Bronchial epithelial cell (primary cell): ENCODE results near the gene GRIA1. TPM values are rescaled to one million over a fixed set of nuclear protein-coding genes. Genes with fewer than 3 reads are reported as not detected.

ENCODE experiments used
- DNase-seq: peaks from one replicate; pipeline ENCODE4 v3.0.0-alpha.2; 2010; ENCODE audit warnings: low read depth
- FAIRE-seq: peaks from 2 replicates; lab custom pipeline; 2011; peaks lifted over from hg19 to GRCh38; lab: Jason Lieb, UNC
- H3K27me3 ChIP-seq: 2 replicates; pipeline ENCODE4 v1.5.1; 2011; ENCODE audit warnings: low read length; ENCODE audit not compliant: control insufficient read depth, insufficient read depth
- H3K36me3 ChIP-seq: 2 replicates; pipeline ENCODE4 v1.5.1; 2011; ENCODE audit warnings: low read length; ENCODE audit not compliant: control insufficient read depth, insufficient read depth
- H3K4me3 ChIP-seq: 2 replicates; pipeline ENCODE4 v1.5.1; 2011; ENCODE audit warnings: mild to moderate bottlenecking, low read depth, low read length, control low read depth
- total RNA-seq: library from RNA; depleted of rRNA; stranded (reverse); fragments of >200 nt; gene quantifications from 2 replicates; pipeline ENCODE4 v1.2.1, GENCODE V29; 2014
- TF ChIP-seq, protein P1 (sequence below): IDR thresholded peaks from 2 replicates; pipeline ENCODE4 v1.5.1; 2011; ENCODE audit warnings: mild to moderate bottlenecking, moderate library complexity, low read length, control low read depth, inconsistent platforms; ENCODE audit not compliant: insufficient read depth, severe bottlenecking

GRIA1 gene
- total RNA-seq, 1 donor from 2014 or later = not detected

DNA sequence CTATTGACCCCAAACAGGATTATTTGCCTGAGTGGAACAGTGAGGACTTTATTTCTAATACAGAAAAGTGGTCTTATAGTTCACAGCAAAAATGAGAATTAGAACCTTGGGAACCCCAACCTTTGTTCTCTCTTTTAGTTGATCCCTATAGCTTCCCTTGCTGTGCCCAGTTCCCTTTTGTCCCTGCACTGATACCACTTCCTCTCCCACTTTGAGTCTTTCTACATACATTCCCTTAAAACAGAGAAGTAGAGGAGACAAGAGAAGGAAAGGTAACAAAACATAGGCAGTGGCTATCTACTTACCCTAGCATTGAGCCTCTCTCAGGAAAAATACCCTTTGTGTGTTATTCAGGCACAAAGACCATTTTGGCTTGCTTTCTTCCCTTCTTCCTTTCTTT lies 301.8 kb downstream of the GRIA1 start:
- no peak overlapping the region for H3K4me3 ChIP-seq
- no peaks in the 10 kb centered on the region for H3K36me3 ChIP-seq
- TF ChIP-seq, protein P1, sequence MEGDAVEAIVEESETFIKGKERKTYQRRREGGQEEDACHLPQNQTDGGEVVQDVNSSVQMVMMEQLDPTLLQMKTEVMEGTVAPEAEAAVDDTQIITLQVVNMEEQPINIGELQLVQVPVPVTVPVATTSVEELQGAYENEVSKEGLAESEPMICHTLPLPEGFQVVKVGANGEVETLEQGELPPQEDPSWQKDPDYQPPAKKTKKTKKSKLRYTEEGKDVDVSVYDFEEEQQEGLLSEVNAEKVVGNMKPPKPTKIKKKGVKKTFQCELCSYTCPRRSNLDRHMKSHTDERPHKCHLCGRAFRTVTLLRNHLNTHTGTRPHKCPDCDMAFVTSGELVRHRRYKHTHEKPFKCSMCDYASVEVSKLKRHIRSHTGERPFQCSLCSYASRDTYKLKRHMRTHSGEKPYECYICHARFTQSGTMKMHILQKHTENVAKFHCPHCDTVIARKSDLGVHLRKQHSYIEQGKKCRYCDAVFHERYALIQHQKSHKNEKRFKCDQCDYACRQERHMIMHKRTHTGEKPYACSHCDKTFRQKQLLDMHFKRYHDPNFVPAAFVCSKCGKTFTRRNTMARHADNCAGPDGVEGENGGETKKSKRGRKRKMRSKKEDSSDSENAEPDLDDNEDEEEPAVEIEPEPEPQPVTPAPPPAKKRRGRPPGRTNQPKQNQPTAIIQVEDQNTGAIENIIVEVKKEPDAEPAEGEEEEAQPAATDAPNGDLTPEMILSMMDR = no peak
- H3K27me3 ChIP-seq = no peaks in the 10 kb centered on the region
- FAIRE-seq = no peak
- no peak for DNase-seq

DNA sequence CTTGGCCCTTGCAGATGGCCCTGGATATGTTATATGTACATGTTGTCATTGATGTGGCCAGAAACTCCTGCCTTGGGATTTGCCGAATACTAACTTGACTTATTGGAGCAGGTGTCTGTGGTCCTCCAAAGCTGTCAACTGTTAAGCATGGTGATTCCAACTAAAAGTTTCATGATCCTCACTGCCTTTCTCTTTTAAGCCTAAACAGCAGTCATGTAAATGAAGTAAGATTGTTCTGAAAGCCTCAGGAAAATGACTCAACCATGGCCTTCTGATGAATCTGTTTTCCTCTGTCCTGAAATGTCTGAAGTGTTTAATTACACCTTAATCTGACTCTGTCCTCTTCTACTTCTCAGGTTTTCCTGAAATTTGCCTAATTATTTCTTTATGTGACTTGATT lies 303.2 kb downstream of the GRIA1 start:
- Histone ChIP-seq H3K4me3 (no peak overlapping the region), H3K27me3 (no peaks in the 10 kb centered on the region), H3K36me3 (no peaks in the 10 kb centered on the region)
- DNase-seq (no peak), FAIRE-seq (no peak)
- TF ChIP-seq, protein P1 = no peak

DNA sequence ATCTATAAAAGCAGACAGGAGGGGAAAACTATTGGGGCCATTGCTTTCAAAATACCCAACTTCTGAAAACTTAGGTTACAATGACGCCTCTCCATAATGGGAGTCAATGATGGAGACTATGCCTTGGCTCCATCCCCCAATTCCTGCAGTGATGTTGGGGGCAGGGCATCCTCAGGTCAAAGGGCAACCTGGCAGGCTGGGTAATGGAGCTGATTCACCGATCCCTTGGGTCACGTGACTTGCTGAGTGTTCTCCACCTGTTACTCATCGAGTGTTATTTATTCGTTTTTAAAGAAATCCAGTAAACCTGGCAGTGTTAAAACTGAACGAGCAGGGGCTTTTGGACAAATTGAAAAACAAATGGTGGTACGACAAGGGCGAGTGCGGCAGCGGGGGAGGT lies 303.9 kb downstream of the GRIA1 start:
- FAIRE-seq = no peak
- Histone ChIP-seq H3K27me3 (no peaks in the 10 kb centered on the region), H3K4me3 (no peak overlapping the region), H3K36me3 (no peaks in the 10 kb centered on the region)
- TF ChIP-seq, protein P1 = no peak
- no peak for DNase-seq

DNA sequence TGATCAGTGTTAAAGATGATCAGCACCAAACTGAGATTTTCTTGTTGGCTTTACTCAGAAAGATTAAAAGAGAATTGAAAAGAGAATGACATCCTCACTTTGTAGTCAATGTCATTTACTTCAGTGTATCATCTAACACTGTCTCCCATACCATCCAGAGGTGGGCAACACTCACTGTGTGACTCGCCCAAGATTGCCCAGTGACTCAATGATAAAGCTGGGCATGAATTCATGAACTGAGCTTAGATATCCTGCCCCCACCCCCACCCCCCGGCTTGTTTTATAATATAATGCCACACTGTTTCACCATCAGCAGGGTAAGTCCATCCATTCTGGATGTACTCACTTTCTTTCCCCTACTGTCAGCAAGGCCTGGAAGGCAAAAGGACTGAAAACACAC lies 306.1 kb downstream of the GRIA1 start:
- H3K36me3 ChIP-seq = no peaks in the 10 kb centered on the region
- no peaks in the 10 kb centered on the region for H3K27me3 ChIP-seq
- TF ChIP-seq, protein P1 = no peak
- no peak for DNase-seq
- H3K4me3 ChIP-seq = no peak overlapping the region
- FAIRE-seq = no peak

DNA sequence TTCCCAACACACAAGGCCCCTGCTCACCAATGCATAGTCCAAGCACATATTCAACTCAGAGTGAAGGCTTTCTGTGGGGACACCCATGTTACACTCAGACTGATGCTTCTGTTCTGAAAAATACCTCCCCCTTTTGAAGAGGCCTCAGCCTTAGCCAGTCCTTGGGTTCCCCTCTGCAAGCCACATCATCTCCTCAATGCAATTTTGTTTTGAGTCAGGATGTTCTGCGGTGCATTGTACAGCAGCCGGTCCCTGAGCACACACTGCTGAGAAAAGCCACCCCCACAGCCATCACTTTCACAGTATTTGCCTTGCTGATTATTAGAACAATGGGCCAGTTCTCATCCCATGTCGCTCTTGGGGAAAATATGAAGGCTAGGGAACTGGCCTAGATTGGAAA lies 307.0 kb downstream of the GRIA1 start:
- FAIRE-seq (no peak), DNase-seq (no peak)
- H3K4me3 ChIP-seq = no peak overlapping the region
- H3K27me3 ChIP-seq = no peaks in the 10 kb centered on the region
- TF ChIP-seq, protein P1 = no peak
- no peaks in the 10 kb centered on the region for H3K36me3 ChIP-seq

DNA sequence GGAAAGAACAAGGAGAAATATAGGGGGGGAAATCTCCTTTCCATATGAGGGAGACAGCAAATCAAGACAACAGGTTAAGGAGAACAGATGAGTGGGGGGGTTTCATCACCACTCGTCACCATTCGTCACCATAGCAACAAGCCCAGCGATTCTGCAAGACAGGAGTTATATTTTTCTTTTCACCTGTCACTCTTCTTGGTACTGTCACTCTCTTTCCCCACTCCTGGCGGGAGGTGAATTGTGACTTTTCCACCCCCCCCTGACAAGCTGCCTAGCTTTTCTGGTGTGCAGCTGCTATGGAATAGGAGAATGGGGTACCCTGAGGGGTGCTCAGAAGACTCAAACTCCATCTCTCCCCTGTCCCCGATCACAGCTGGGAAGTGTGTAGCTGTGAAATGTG lies 308.4 kb downstream of the GRIA1 start:
- Histone ChIP-seq H3K36me3 (no peaks in the 10 kb centered on the region), H3K27me3 (no peaks in the 10 kb centered on the region), H3K4me3 (no peak overlapping the region)
- no peak for DNase-seq
- TF ChIP-seq, protein P1 = no peak
- FAIRE-seq = no peak
